NCI-H2029 (cell line): ENCODE data around the gene YPEL4.

Source experiments
- DNase-seq: peaks from one replicate; lab custom pipeline; 2025; lab: John Stamatoyannopoulos, UW

The YPEL4 gene

GRCh38 chr11:57633394-57634070 lies 16.2 kb downstream of the YPEL4 start:
- no peak for DNase-seq

DNA sequence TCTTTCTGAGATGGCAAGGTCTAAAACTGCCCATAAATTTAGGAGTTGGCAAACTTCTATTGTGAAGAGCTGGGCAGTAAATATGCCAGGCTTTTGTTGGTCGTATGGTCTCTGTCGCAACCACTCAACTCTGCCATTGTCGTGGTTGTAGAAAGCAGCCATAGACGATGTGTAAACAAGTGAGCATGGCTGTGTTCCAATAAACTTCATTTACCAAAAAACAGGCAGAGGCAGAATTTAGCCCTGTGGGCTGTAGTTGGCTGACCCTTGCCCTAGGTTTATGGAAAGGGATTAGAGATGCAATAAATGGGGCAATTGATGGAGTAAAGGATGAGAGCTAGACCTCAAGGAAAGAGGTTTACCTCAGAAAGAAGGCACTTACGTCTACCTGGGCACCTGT lies 17.6 kb downstream of the YPEL4 start:
- no peak for DNase-seq

- DNase-seq = no peak
Observed at GRCh38 chr11:57630171-57630570, 19.5 kb downstream of the YPEL4 start.

DNA sequence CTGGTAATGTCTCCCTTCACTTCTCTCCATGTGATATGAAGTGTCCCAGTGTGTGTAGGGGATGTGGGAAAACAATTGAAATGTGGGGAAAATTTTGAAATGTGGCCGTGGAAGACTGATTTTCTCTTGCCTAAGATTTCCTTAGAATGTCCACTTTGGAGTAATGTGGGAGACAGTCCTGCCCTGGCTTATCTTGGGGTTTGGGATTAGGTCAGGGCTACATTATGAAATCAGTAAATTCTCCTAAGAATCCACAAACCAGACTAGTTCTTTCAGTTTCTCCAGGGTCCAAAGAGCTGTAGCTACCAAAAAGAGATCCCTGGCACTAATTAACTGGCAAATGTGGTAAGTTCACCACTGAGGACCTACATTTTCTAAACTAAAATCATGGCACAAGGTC lies 22.8 kb downstream of the YPEL4 start:
- DNase-seq = no peak

- no peak for DNase-seq
Observed at GRCh38 chr11:57624864-57625263, 24.8 kb downstream of the YPEL4 start.

GRCh38 chr11:57622263-57622662 lies 27.4 kb downstream of the YPEL4 start:
- DNase-seq = no peak

- DNase-seq = no peak
Observed at GRCh38 chr11:57620467-57620866, 29.2 kb downstream of the YPEL4 start.

GRCh38 chr11:57619331-57619730 lies 30.4 kb downstream of the YPEL4 start:
- no peak for DNase-seq

- no peak for DNase-seq
Observed at GRCh38 chr11:57618438-57618837, 31.3 kb downstream of the YPEL4 start.

GRCh38 chr11:57616595-57616994 lies 33.1 kb downstream of the YPEL4 start:
- no peak for DNase-seq

- no peak for DNase-seq
Observed at GRCh38 chr11:57615308-57615707, 34.4 kb downstream of the YPEL4 start.

DNA sequence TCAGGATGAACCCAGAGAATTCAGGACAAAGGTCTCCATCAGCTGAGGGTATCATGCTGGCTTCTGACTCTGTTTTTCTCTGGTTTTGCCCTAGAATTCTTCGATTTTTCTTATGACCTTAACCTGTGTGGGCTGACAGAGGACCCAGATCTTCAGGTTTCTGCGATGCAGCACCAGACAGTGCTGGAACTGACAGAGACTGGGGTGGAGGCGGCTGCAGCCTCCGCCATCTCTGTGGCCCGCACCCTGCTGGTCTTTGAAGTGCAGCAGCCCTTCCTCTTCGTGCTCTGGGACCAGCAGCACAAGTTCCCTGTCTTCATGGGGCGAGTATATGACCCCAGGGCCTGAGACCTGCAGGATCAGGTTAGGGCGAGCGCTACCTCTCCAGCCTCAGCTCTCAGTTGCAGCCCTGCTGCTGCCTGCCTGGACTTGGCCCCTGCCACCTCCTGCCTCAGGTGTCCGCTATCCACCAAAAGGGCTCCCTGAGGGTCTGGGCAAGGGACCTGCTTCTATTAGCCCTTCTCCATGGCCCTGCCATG lies 35.4 kb downstream of the YPEL4 start:
- DNase-seq = no peak

DNA sequence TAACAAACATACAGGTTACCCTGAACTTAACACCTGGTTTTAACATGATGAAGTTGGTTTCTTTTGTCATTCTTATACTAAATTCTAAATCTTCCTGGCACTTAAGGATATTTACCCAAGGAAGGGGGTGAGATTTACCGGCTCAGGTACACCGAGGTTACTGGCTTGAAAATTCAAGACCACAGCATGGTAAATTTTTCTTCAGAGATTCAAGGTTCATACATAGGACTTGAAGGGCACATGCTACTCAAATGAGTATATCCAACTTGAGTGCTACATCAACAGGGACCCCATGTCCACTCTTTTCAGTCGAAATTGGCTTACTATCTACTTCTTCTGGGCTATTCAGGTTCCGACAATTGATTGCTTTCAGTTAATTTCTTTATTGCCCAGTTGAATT lies 39.5 kb downstream of the YPEL4 start:
- DNase-seq = no peak

DNA sequence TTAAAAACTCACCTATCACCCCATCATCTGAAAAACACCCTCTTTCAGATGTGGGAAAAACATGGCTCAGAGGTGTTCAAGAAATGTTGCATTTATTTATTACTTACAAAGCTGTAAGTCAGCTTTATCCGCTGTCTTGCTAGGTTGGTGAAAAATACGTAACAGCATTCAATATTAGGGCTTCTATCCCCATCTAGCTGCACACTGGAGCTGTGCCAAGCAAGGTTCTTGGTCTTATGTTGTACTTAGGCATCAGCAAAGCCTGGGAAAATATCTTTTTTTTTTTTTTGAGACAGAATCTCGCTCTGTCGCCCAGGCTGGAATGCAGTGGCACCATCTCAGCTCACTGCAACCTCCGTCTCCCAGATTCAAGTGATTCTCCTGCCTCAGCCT lies 44.7 kb downstream of the YPEL4 start:
- no peak for DNase-seq

- no peak for DNase-seq
Observed at GRCh38 chr11:57604296-57605027, 45.2 kb downstream of the YPEL4 start.

GRCh38 chr11:57601297-57601696 lies 48.4 kb downstream of the YPEL4 start:
- DNase-seq = no peak

DNA sequence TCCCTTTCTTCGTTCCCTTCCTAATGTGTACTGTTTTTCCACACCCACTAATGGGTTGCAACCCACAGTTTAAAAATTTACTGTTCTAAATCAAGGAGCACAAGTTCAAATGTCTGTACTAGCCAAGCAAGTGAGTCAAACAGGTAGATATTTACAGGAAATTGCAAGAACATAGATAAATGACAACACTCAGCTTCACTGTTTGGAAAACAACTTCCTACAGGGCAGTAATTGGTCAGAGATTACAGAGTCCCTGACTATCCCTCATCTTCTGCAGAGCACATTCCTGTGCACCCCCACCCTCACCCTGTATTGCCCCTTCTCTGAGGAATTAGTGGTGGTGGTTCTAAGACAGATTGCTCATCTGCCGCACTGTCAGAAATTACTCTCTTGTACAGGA lies 50.3 kb downstream of the YPEL4 start:
- DNase-seq = no peak

DNA sequence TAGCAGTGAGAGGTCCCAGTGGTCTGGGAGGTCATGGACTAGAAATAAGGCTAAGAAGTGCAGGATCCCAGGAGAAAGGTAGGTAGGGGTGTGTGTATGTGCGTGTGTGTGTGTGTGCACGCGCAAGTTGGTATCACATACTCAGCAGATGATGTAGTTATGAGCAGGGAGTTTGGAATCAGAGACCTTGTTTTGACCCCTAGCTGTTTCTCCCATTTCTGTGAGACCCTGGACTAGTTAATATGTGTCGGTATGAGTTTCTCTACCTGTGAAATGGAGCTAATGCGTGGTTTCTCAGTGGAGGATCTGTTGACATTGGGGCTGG lies 50.9 kb downstream of the YPEL4 start:
- DNase-seq = no peak

DNA sequence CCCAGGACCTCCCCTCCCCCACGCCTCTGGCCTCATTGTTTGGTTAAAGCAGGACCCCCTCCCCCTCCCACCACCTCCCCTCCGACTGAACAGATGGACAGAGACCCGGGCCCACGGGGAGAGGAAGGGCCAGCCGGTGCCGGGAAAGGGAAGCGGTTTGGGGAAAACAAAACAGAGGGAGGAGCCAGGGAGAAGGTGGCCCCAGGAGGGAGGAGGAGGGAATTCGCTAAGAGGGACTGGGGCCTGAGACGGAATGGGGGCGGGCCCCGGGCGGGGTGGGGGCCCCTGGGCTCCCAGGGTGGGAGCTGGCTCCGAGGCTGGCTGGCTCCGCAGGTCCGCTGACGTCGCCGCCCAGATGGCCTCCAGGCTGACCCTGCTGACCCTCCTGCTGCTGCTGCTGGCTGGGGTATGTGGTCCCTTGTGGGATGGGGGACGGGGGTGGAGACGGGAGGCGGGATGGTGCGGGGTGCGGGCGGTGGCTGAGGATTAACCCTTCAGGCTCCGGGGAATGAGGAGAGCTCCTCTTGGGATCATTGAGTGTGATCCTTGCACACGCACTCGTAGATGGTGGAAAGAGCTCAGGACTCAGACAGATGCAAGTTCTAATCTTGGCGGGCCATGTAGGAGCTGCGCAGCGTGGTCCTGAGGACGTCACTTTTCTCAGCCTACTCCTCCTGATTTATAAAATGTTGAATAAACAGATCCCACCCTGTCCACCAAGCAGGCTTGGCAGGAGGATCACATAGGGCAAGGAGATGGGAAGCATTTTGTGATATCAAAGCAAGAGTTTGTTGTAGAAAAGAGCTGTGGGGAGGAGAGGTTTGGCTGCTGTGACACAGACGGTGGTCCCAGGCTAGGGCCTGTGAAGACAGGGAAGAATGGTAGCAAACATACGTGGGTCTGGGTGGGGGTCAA lies 51.5 kb downstream of the YPEL4 start:
- no peak for DNase-seq

DNA sequence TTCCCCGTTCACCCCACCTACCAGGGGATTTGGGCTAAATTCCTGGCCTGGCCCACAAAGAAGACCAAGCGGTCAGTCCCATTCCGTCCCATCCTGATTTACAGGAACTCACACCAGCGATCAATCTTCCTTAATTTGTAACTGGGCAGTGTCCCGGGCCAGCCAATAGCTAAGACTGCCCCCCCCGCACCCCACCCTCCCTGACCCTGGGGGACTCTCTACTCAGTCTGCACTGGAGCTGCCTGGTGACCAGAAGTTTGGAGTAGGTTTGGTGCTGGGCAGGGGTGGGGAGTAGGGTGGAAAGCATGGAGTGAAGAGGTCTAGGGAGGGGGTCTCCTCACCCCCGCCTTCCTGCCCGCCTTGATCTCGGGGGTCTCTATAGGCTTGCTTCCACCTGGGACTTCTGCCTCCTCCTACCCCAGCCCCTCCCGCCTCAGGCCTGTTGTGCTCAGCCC lies 52.2 kb downstream of the YPEL4 start, which contains the start of gene SERPING1:
TSS of gene SERPING1 (plus strand) at position 225 of the 455 bp plus-strand sequence. CDS start 586 bp downstream, outside the sequence.
- no peak for DNase-seq

DNA sequence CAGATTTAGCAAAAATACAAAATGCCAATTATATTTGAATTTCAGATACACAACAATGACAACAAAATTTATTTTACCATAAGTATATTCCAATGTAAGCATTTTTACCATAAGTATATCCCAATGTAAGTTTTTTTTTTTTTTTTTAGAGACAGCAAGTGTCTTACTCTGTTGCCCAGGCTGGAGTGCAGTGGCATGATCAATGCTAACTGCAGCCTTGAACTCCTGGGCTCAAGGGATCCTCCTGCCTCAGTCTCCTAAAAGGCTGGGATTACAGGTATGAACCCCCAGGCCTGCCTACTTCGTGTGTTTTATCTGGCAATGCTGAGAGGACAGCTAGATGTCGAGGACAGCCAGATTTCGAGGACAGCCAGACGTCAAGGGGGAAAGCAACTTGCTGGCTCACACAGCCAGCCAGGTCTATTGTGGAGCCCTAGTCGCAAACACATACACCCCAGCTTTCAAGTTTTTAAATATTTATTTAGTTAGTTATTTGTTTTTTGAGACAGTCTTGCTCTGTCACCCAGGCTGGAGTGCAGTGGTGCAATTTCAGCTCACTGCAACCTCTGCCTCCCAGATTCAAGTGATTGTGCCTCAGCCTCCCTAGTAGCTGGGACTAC lies 53.3 kb downstream of the YPEL4 start:
- DNase-seq = no peak
